ENCODE data around the gene TKFC. TPM values are rescaled to one million over a fixed set of nuclear protein-coding genes. Genes with fewer than 3 reads are reported as not detected.
A peak's percentile ranks its signal among the peaks of the same experiment; 100 is the strongest.

The TKFC gene
- total RNA-seq, 2 donors from 2014 or later, result 50.0 to 81.3 TPM

DNA sequence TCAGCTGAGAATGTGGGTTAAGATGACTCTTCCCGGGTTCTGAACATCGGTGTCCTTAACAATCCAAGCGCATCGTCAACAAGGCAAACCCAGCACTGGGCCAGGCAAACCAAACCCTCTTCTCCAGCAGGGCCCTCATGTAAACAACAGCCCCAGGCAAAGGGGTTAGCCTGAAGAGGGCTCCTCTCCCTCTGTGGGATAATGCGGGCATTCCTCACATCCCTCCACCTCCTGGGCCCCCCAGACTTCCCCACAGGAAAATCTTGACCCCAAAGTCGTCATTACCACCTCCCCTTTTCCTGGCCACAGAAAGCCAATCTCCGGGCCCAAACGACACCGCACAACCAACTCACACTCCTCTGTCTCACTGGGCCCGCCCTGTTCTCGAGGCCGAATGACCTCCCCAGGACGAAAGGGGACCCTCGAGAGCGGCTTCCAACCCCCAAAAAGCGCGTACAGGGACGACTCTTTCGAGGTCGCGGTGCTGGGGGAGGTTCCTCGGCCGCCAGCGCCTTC lies 689 bp upstream of the TKFC start:
- TF ChIP-seq, protein P1, sequence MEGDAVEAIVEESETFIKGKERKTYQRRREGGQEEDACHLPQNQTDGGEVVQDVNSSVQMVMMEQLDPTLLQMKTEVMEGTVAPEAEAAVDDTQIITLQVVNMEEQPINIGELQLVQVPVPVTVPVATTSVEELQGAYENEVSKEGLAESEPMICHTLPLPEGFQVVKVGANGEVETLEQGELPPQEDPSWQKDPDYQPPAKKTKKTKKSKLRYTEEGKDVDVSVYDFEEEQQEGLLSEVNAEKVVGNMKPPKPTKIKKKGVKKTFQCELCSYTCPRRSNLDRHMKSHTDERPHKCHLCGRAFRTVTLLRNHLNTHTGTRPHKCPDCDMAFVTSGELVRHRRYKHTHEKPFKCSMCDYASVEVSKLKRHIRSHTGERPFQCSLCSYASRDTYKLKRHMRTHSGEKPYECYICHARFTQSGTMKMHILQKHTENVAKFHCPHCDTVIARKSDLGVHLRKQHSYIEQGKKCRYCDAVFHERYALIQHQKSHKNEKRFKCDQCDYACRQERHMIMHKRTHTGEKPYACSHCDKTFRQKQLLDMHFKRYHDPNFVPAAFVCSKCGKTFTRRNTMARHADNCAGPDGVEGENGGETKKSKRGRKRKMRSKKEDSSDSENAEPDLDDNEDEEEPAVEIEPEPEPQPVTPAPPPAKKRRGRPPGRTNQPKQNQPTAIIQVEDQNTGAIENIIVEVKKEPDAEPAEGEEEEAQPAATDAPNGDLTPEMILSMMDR (IDR thresholded peaks at IDR 0.05), result no peak
- Histone ChIP-seq H3K27me3 (no peaks in the 10 kb centered on the region), H3K9ac (ENCODE audit: low read depth in 2 of 2, low read length in 2 of 2) (peak overlapping the region; percentile 94 to 96), H3K36me3 (no peaks in the 10 kb centered on the region), H3K27ac (peak overlapping the region; percentile 87), H3K4me3 (peak overlapping the region; percentile 88), H3K9me3 (no peaks in the 10 kb centered on the region), H3K4me1 (peaks cover 7% of the 10 kb centered on the region)
- intact Hi-C loops (cut with DNase I), result no loop called here
- no peak for DNase-seq

DNA sequence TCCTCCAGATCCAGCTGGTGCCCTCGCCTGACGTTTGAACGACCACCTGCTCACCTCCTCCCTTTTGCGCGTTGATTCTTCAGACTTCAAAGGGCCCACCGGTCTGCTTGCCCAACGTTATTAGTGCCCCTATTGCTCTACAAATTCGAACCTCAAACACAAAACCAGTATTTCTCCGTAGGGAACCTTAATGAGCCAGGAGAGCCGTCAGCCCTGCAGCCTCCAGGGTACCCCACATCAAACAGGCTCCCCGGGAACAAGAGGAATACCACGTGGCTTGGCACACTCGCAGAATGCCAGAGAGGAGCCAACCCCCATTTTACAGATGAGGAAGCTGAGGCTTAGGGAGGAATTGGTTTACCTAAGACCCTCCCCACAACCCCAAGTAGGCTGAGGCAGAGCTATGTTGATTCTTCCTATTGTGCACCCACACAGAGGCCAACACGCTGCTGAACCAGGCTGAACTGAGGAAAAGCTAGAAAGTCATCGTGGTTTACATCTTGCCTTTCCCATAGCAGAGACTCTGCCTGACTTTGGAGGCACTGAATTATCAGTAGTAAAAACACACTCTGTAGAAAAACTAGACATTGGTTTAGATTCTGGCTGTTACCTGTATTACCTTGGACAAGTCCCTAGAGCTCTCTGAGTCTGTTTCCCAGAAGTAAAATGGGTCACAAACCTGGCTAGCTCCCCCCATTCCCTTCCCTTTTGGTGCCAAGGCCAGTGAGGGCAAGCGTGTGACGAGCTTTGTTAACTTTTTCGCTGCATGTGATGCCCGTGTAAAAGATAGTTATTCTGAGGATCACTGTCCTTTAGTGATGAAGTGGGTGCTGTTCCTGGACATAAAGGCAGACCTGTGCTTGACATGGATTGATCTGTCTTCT lies 764 bp downstream of the TKFC start:
- no peak for DNase-seq
- H3K27me3 ChIP-seq, result no peaks in the 10 kb centered on the region
- no peaks in the 10 kb centered on the region for H3K36me3 ChIP-seq
- peaks cover 7% of the 10 kb centered on the region for H3K4me1 ChIP-seq
- H3K27ac ChIP-seq, result peak overlapping the region; percentile 87
- H3K9me3 ChIP-seq, result no peaks in the 10 kb centered on the region
- peak overlapping the region; percentile 94 to 96 for H3K9ac ChIP-seq (ENCODE audit: low read depth in 2 of 2, low read length in 2 of 2)
- intact Hi-C loops (cut with DNase I), result no loop called here
- TF ChIP-seq, protein P1 (IDR thresholded peaks at IDR 0.05), result no peak
- peak overlapping the region; percentile 88 for H3K4me3 ChIP-seq

DNA sequence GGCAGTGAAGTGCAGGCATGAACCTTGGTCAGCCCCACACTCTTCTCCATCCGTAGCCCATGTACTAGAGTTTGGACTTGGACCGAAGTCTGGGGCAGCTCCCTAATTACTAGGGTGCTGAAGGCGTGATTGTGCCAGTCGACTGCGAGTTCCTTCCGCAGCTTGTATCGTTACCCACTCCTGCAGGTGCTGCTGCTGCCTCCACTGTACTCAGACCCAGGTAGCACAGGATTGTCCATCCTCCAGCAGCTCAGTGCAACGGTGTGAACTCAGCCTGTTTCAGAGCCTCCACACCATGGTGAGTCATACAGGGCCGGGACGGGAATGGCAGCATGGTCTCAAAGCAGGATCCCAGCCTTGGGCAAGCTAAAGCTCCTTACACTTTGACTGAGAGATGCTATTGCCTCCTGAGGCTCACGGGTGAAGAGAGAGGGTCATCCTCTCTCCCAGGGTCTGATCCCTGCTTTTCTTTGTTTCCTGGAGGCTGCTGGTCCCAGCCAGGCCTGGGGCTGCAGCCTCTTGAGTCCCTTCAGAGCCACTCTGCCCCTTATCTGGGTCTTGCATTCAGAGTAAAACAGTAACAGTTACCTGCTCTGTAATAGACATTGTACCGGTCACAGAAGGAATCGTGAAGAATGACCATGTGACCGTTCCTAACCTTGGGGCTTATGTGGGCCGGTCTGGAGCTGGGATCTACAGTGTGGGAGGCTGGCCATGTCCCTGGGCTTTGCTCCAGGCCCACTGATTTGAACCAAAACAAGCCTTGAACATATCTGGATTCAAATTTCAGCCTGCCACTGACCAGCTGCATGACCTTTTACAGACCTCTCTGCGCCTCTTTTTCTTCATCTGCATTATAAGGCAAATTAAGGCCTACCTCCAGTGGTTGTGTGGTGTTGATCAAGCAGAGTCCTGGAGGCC lies 1.7 kb downstream of the TKFC start:
- H3K4me1 ChIP-seq, result peaks cover 7% of the 10 kb centered on the region
- no peak overlapping the region for H3K27ac ChIP-seq
- intact Hi-C loops (cut with DNase I), result no loop called here
- H3K9me3 ChIP-seq, result no peaks in the 10 kb centered on the region
- H3K4me3 ChIP-seq, result no peak overlapping the region
- no peak overlapping the region for H3K9ac ChIP-seq (ENCODE audit: low read depth in 2 of 2, low read length in 2 of 2)
- DNase-seq, result no peak
- no peaks in the 10 kb centered on the region for H3K36me3 ChIP-seq
- TF ChIP-seq, protein P1 (IDR thresholded peaks at IDR 0.05), result no peak
- H3K27me3 ChIP-seq, result no peaks in the 10 kb centered on the region

DNA sequence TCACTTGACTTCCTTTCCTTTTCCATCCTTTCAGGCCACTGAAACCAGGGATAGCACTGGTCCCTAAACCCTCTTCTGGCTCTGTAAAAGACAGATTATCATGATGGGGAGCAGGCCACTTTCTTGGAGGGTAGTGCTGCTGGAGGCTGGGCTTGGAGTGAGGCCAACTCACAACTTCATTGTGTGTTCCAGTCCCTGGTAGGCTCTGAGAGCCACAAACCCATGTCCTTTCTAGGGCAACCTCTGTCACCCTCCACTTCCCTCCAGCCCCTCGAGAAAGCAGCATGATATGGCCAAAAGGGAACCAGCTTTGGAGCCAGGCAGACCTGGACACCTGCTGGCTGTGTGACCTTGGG lies 2.3 kb downstream of the TKFC start:
- H3K27ac ChIP-seq, result no peak overlapping the region
- H3K27me3 ChIP-seq, result no peaks in the 10 kb centered on the region
- no peaks in the 10 kb centered on the region for H3K9me3 ChIP-seq
- no peak for DNase-seq
- H3K36me3 ChIP-seq, result no peaks in the 10 kb centered on the region
- intact Hi-C loops (cut with DNase I), result no loop called here
- no peak overlapping the region for H3K4me3 ChIP-seq
- peaks cover 7% of the 10 kb centered on the region for H3K4me1 ChIP-seq
- H3K9ac ChIP-seq (ENCODE audit: low read depth in 2 of 2, low read length in 2 of 2), result peak overlapping the region in 1 of 2 donors; percentile 27
- TF ChIP-seq, protein P1 (IDR thresholded peaks at IDR 0.05), result no peak
